Fibroblast of skin of left quadriceps (primary cell): ENCODE results near the gene TRIM64C.
"Not testable (repeated sequence)": the region's sequence is repeated elsewhere in the genome, so short reads cannot be mapped to it uniquely, and the experiment has no call there.

Experiments
- DNase-seq, 2 experiments: peaks; one replicate each; pipeline ENCODE4 v3.0.0-alpha.2; 2013; ENCODE audit warnings: low read depth in 2 of 2

TRIM64C gene

GRCh38 chr11:49059012-49059411, at the start of gene TRIM64C:
Gene TRIM64C (minus strand): TSS chr11:49059112. CDS start chr11:49059112, 0 bp downstream.
- DNase-seq, result not testable (repeated sequence)

- DNase-seq, result not testable (repeated sequence)
Observed at GRCh38 chr11:49102356-49102755, 43.4 kb upstream of the TRIM64C start.

- not testable (repeated sequence) for DNase-seq
Observed at GRCh38 chr11:49069897-49070296, 11.0 kb upstream of the TRIM64C start.

- not testable (repeated sequence) for DNase-seq
Observed at GRCh38 chr11:49049821-49050220, 9.1 kb downstream of the TRIM64C start.

- not testable (repeated sequence) for DNase-seq
Observed at GRCh38 chr11:49048229-49048628, 10.7 kb downstream of the TRIM64C start.

- not testable (repeated sequence) for DNase-seq
Observed at GRCh38 chr11:49028523-49028922, 30.4 kb downstream of the TRIM64C start, which contains the start of gene TRIM49B. Gene TRIM49B (plus strand): TSS chr11:49028823. CDS start chr11:49031600, 2,777 bp downstream.
